Gastrocnemius medialis (tissue), 4 donors: ENCODE measurements around the gene SLC6A18.

Source experiments
- POLR2A ChIP-seq, 2 donors: fragments of 450-650 bp; IDR thresholded peaks; one replicate each; pipeline ENCODE4 v1.6.1; 2017; ENCODE audit warnings: antibody characterized with exemption in 2 of 2, mild to moderate bottlenecking in 2 of 2, moderate library complexity in 2 of 2
- TF ChIP-seq, protein P1 (sequence below), 5 experiments: fragments of 450-650 bp in 3 of 5; fragments of 200-600 bp in 2 of 5; sonication (generic) in 2 of 5; IDR thresholded peaks in 4 of 5; conservative IDR thresholded peaks in 1 of 5; 1 replicate in 4 of 5; 2 replicates in 1 of 5; pipeline ENCODE4 v1.5.1; 2016 to 2019; ENCODE audit warnings: antibody characterized with exemption in 5 of 5, mild to moderate bottlenecking in 3 of 5, moderate library complexity in 3 of 5

DNA sequence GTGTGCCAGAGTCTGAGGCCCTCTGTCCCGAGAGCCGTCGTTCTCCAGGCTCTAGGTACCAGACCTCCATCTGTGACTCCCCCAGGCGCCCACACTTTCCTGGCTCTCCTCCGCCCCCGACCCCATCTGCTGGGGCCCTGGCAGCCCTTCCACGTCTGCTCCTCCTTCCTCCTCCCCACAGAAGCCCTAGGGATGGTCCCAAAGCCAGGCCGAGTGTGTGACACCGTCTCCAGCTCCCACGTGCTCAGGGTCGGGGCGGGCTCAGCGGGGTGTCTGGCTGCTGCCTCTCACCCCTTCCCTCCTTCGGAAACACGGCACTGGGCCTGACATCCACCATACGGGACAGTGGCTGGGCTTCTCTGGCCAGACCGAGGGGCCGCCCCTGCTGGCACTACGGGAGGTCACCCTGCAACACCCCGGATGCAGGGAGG lies 44.3 kb upstream of the SLC6A18 start:
- TF ChIP-seq, protein P1, sequence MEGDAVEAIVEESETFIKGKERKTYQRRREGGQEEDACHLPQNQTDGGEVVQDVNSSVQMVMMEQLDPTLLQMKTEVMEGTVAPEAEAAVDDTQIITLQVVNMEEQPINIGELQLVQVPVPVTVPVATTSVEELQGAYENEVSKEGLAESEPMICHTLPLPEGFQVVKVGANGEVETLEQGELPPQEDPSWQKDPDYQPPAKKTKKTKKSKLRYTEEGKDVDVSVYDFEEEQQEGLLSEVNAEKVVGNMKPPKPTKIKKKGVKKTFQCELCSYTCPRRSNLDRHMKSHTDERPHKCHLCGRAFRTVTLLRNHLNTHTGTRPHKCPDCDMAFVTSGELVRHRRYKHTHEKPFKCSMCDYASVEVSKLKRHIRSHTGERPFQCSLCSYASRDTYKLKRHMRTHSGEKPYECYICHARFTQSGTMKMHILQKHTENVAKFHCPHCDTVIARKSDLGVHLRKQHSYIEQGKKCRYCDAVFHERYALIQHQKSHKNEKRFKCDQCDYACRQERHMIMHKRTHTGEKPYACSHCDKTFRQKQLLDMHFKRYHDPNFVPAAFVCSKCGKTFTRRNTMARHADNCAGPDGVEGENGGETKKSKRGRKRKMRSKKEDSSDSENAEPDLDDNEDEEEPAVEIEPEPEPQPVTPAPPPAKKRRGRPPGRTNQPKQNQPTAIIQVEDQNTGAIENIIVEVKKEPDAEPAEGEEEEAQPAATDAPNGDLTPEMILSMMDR (IDR thresholded peaks at IDR 0.05 in 4 of 5, conservative IDR thresholded peaks at IDR 0.05 in 1 of 5): no peak
- TF ChIP-seq POLR2A (IDR thresholded peaks at IDR 0.05): no peak
